HCT116 (cell line): ENCODE results near the gene CMC4.

Experiments used
- EZH2 ChIP-seq: fragments of 200-600 bp; sonication (generic); IDR thresholded peaks from 2 replicates; pipeline ENCODE4 v1.6.1; 2017; ENCODE audit warnings: antibody characterized with exemption, mixed run types
- EZH2phosphoT487 ChIP-seq: fragments of 200-600 bp; IDR thresholded peaks from 2 replicates; pipeline ENCODE4 v1.6.1; 2018; ENCODE audit warnings: antibody characterized with exemption, borderline replicate concordance
- FOSL1 ChIP-seq: IDR thresholded peaks from 2 replicates; pipeline ENCODE4 v1.6.1; 2012; ENCODE audit warnings: low read depth
- TF ChIP-seq, protein P1 (sequence below), 3 experiments: fragments of 200-600 bp in 1 of 3; sonication (generic) in 1 of 3; IDR thresholded peaks in 2 of 3; conservative IDR thresholded peaks in 1 of 3; 2 replicates each; pipeline ENCODE4 v1.5.1; 2012 to 2017; ENCODE audit warnings: low read depth in 2 of 3, low read length in 2 of 3, antibody characterized with exemption in 1 of 3, borderline replicate concordance in 1 of 3, control low read depth in 1 of 3, mild to moderate bottlenecking in 1 of 3, mixed read lengths in 1 of 3, mixed run types in 1 of 3, moderate library complexity in 1 of 3; ENCODE audit not compliant: insufficient read depth in 1 of 3

DNA sequence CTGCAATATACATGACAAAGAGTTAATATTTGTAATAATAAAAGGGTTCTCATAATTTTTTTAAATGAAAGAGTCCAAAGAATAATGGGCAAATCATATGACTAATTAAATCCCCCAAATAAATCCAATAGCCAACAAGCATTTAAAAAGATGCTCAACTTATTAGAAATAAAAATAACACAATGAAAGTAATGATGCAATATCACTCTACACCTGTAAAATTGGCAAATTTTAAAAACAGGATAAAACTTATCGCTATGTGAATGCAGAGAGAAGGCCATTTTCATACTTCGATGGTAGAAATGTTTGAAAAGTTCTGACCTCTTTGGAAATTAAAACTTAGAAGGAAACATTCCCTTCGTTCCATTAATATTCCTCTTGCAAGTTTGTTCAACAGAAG, 50.3 kb downstream of the CMC4 start:
- TF ChIP-seq EZH2phosphoT487 (no peak), EZH2 (no peak), FOSL1 (no peak)
- TF ChIP-seq, protein P1, sequence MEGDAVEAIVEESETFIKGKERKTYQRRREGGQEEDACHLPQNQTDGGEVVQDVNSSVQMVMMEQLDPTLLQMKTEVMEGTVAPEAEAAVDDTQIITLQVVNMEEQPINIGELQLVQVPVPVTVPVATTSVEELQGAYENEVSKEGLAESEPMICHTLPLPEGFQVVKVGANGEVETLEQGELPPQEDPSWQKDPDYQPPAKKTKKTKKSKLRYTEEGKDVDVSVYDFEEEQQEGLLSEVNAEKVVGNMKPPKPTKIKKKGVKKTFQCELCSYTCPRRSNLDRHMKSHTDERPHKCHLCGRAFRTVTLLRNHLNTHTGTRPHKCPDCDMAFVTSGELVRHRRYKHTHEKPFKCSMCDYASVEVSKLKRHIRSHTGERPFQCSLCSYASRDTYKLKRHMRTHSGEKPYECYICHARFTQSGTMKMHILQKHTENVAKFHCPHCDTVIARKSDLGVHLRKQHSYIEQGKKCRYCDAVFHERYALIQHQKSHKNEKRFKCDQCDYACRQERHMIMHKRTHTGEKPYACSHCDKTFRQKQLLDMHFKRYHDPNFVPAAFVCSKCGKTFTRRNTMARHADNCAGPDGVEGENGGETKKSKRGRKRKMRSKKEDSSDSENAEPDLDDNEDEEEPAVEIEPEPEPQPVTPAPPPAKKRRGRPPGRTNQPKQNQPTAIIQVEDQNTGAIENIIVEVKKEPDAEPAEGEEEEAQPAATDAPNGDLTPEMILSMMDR (IDR thresholded peaks at IDR 0.05 in 2 of 3, conservative IDR thresholded peaks at IDR 0.05 in 1 of 3; ENCODE audit: borderline replicate concordance in 1 of 3, insufficient read depth in 1 of 3, low read depth in 2 of 3, low read length in 2 of 3) = no peak
